ENCODE results near the gene WDR20. TPM values are rescaled to one million over a fixed set of nuclear protein-coding genes. Genes with fewer than 3 reads are reported as not detected.
"Not testable (repeated sequence)": the region's sequence is repeated elsewhere in the genome, so short reads cannot be mapped to it uniquely, and the experiment has no call there.

WDR20 gene
- total RNA-seq, 1 donor from 2014 or later = 16.6 TPM

GRCh38 chr14:102164241-102164641 lies 24.5 kb downstream of the WDR20 start:
- DNase-seq (ENCODE audit: extremely low read depth, low read depth, low spot score) = no peak

GRCh38 chr14:102164965-102165364 lies 25.3 kb downstream of the WDR20 start:
- DNase-seq (ENCODE audit: extremely low read depth, low read depth, low spot score) = no peak

- DNase-seq (ENCODE audit: extremely low read depth, low read depth, low spot score) = no peak
Observed at GRCh38 chr14:102170061-102170460, 30.4 kb downstream of the WDR20 start.

- DNase-seq (ENCODE audit: extremely low read depth, low read depth, low spot score) = no peak
Observed at GRCh38 chr14:102171173-102172020, 31.7 kb downstream of the WDR20 start.

- not testable (repeated sequence) for DNase-seq (ENCODE audit: extremely low read depth, low read depth, low spot score)
Observed at GRCh38 chr14:102172021-102172272, 32.2 kb downstream of the WDR20 start.

GRCh38 chr14:102172721-102173120 lies 33.0 kb downstream of the WDR20 start:
- DNase-seq (ENCODE audit: extremely low read depth, low read depth, low spot score) = not testable (repeated sequence)

GRCh38 chr14:102177161-102177560 lies 37.5 kb downstream of the WDR20 start:
- no peak for DNase-seq (ENCODE audit: extremely low read depth, low read depth, low spot score)

- DNase-seq (ENCODE audit: extremely low read depth, low read depth, low spot score) = no peak
Observed at GRCh38 chr14:102178806-102179205, 39.1 kb downstream of the WDR20 start.

- no peak for DNase-seq (ENCODE audit: extremely low read depth, low read depth, low spot score)
Observed at GRCh38 chr14:102180248-102180998, 40.7 kb downstream of the WDR20 start.

- DNase-seq (ENCODE audit: extremely low read depth, low read depth, low spot score) = no peak
Observed at GRCh38 chr14:102181187-102181586, 41.5 kb downstream of the WDR20 start.

GRCh38 chr14:102182190-102182589 lies 42.5 kb downstream of the WDR20 start:
- no peak for DNase-seq (ENCODE audit: extremely low read depth, low read depth, low spot score)

GRCh38 chr14:102182936-102183619 lies 43.4 kb downstream of the WDR20 start:
- no peak for DNase-seq (ENCODE audit: extremely low read depth, low read depth, low spot score)

- no peak for DNase-seq (ENCODE audit: extremely low read depth, low read depth, low spot score)
Observed at GRCh38 chr14:102183886-102184285, 44.2 kb downstream of the WDR20 start.

- DNase-seq (ENCODE audit: extremely low read depth, low read depth, low spot score) = no peak
Observed at GRCh38 chr14:102184316-102185035, 44.8 kb downstream of the WDR20 start.

- DNase-seq (ENCODE audit: extremely low read depth, low read depth, low spot score) = no peak
Observed at GRCh38 chr14:102185360-102185759, 45.7 kb downstream of the WDR20 start.

- no peak for DNase-seq (ENCODE audit: extremely low read depth, low read depth, low spot score)
Observed at GRCh38 chr14:102187044-102187443, 47.3 kb downstream of the WDR20 start.

- DNase-seq (ENCODE audit: extremely low read depth, low read depth, low spot score) = no peak
Observed at GRCh38 chr14:102187568-102188001, 47.9 kb downstream of the WDR20 start.

- no peak for DNase-seq (ENCODE audit: extremely low read depth, low read depth, low spot score)
Observed at GRCh38 chr14:102188187-102188586, 48.5 kb downstream of the WDR20 start.

- no peak for DNase-seq (ENCODE audit: extremely low read depth, low read depth, low spot score)
Observed at GRCh38 chr14:102189874-102190273, 50.2 kb downstream of the WDR20 start.

GRCh38 chr14:102192840-102193502 lies 53.3 kb downstream of the WDR20 start:
- DNase-seq (ENCODE audit: extremely low read depth, low read depth, low spot score) = no peak
